IMR-90 (cell line): ENCODE data around the gene PIGU. TPM values are rescaled to one million over a fixed set of nuclear protein-coding genes. Genes with fewer than 3 reads are reported as not detected.

Experiments
- ATAC-seq: fragments of 200-7000 bp; cut with Tn5 transposase; 2 replicates; pipeline ENCODE4 v1.9.1; 2020; ENCODE audit warnings: low read depth, mild to moderate bottlenecking, moderate library complexity
- BruUV-seq: library from RNA; stranded (reverse); fragments of 400-500 nt; replicated peaks from 2 replicates; lab custom pipeline; 2021; lab: Mats Ljungman, UMichigan
- CTCF ChIA-PET: fragments of 300-600 bp; formaldehyde crosslinking; extraction: SDS; loops from one replicate; lab custom pipeline; 2021; ENCODE audit warnings: antibody characterized with exemption; lab: Yijun Ruan, JAX
- POLR2A ChIA-PET: fragments of 300-600 bp; sonication (Branson Sonifier 250); formaldehyde crosslinking; loops from one replicate; lab custom pipeline; 2022; ENCODE audit warnings: antibody characterized with exemption; ENCODE audit not compliant: unreplicated experiment; lab: Charles Lee
- DNase-seq: peaks from one replicate; pipeline ENCODE4 v3.0.0; 2013
- H2AFZ ChIP-seq: replicated peaks from 2 replicates; pipeline ENCODE3; 2013; ENCODE audit warnings: low read length, mild to moderate bottlenecking; ENCODE audit not compliant: poor library complexity
- H2AK5ac ChIP-seq: 2 replicates; pipeline ENCODE4 v1.6.1; 2013; ENCODE audit warnings: low read depth, low read length, inconsistent platforms
- H2AK9ac ChIP-seq: replicated peaks from 2 replicates; pipeline ENCODE3; 2013; ENCODE audit warnings: mild to moderate bottlenecking, low read depth, low read length, moderate library complexity; ENCODE audit not compliant: poor library complexity
- H2BK120ac ChIP-seq: 2 replicates; pipeline ENCODE4 v1.6.1; 2013; ENCODE audit warnings: low read depth, low read length, inconsistent platforms
- H2BK15ac ChIP-seq: 3 replicates; pipeline ENCODE4 v1.6.1; 2013; ENCODE audit warnings: low read depth, low read length, inconsistent platforms
- H2BK20ac ChIP-seq: 2 replicates; pipeline ENCODE4 v1.6.1; 2013; ENCODE audit warnings: low read depth, mild to moderate bottlenecking, inconsistent platforms, low read length, moderate library complexity
- H2BK5ac ChIP-seq: 2 replicates; pipeline ENCODE4 v1.6.1; 2013; ENCODE audit warnings: mild to moderate bottlenecking, low read depth, low read length, inconsistent platforms; ENCODE audit not compliant: poor library complexity, severe bottlenecking
- H3K14ac ChIP-seq: replicated peaks from 2 replicates; pipeline ENCODE4 v1.6.1; 2013; ENCODE audit warnings: low read depth, low read length, inconsistent platforms
- H3K18ac ChIP-seq: 2 replicates; pipeline ENCODE4 v1.6.1; 2013; ENCODE audit warnings: low read depth, low read length, control low read depth
- H3K23ac ChIP-seq: 2 replicates; pipeline ENCODE4 v1.6.1; 2013; ENCODE audit warnings: low read depth, low read length, inconsistent platforms
- H3K27ac ChIP-seq: 2 replicates; pipeline ENCODE4 v1.5.1; 2013; ENCODE audit warnings: mild to moderate bottlenecking, control low read depth, low read length; ENCODE audit not compliant: insufficient read depth
- H3K27me3 ChIP-seq: 2 replicates; pipeline ENCODE4 v1.6.1; 2013; ENCODE audit warnings: low read length; ENCODE audit not compliant: control insufficient read depth, insufficient read depth
- H3K36me3 ChIP-seq: 2 replicates; pipeline ENCODE4 v1.6.1; 2013; ENCODE audit warnings: low read length, mixed read lengths; ENCODE audit not compliant: control insufficient read depth, insufficient read depth
- H3K4ac ChIP-seq: 2 replicates; pipeline ENCODE4 v1.6.1; 2013; ENCODE audit warnings: low read depth, low read length, inconsistent platforms
- H3K4me1 ChIP-seq: 2 replicates; pipeline ENCODE4 v1.6.1; 2013; ENCODE audit warnings: low read length, mixed read lengths; ENCODE audit not compliant: control insufficient read depth, insufficient read depth
- H3K4me2 ChIP-seq: 2 replicates; pipeline ENCODE4 v1.6.1; 2013; ENCODE audit warnings: low read depth, mild to moderate bottlenecking, control low read depth, low read length, moderate library complexity
- H3K4me3 ChIP-seq: 2 replicates; pipeline ENCODE4 v1.5.1; 2013; ENCODE audit warnings: low read depth, mild to moderate bottlenecking, control low read depth, low read length, moderate library complexity; ENCODE audit not compliant: insufficient read depth
- H3K56ac ChIP-seq: 2 replicates; pipeline ENCODE4 v1.6.1; 2013; ENCODE audit warnings: low read length, inconsistent platforms; ENCODE audit not compliant: insufficient read depth; ENCODE audit errors: extremely low read depth
- H3K79me1 ChIP-seq, 2 experiments: 2 replicates each; pipeline ENCODE4 v1.6.1; 2013; ENCODE audit warnings: low read length in 2 of 2, inconsistent platforms in 1 of 2, low read depth in 1 of 2
- H3K9ac ChIP-seq: 2 replicates; pipeline ENCODE4 v1.6.1; 2013; ENCODE audit warnings: low read depth, low read length, control low read depth
- H3K9me1 ChIP-seq: 2 replicates; pipeline ENCODE4 v1.6.1; 2013; ENCODE audit warnings: low read length, inconsistent platforms; ENCODE audit not compliant: insufficient read depth
- H3K9me3 ChIP-seq: 2 replicates; pipeline ENCODE4 v1.6.1; 2013; ENCODE audit warnings: low read length; ENCODE audit not compliant: control insufficient read depth, insufficient read depth
- H4K20me1 ChIP-seq: 2 replicates; pipeline ENCODE4 v1.6.1; 2013; ENCODE audit warnings: low read length, inconsistent platforms; ENCODE audit not compliant: insufficient read depth
- H4K5ac ChIP-seq: 2 replicates; pipeline ENCODE4 v1.6.1; 2013; ENCODE audit warnings: mild to moderate bottlenecking, low read depth, low read length, control low read depth
- H4K8ac ChIP-seq, 2 experiments: 2 replicates each; pipeline ENCODE4 v1.6.1; 2013; ENCODE audit warnings: low read depth in 2 of 2, low read length in 2 of 2, control low read depth in 1 of 2, inconsistent platforms in 1 of 2
- H4K91ac ChIP-seq: 2 replicates; pipeline ENCODE4 v1.6.1; 2013; ENCODE audit warnings: low read depth, low read length, inconsistent platforms; ENCODE audit not compliant: insufficient read depth
- BHLHE40 ChIP-seq: fragments of 150-350 bp; IDR thresholded peaks from 2 replicates; pipeline ENCODE4 v1.6.1; 2016; ENCODE audit warnings: mild to moderate bottlenecking, low read depth, low read length
- CEBPB ChIP-seq: IDR thresholded peaks from 2 replicates; pipeline ENCODE4 v1.6.1; 2012; ENCODE audit warnings: low read depth, low read length, improper control_type of control experiment
- CHD1 ChIP-seq: IDR thresholded peaks from 2 replicates; pipeline ENCODE4 v1.6.1; 2012; ENCODE audit warnings: low read depth, low read length, improper control_type of control experiment
- CTCF ChIP-seq: conservative IDR thresholded peaks from 2 replicates; pipeline ENCODE4 v1.5.1; 2012; ENCODE audit warnings: mild to moderate bottlenecking, low read depth, low read length, improper control_type of control experiment
- ELK1 ChIP-seq: fragments of 150-350 bp; IDR thresholded peaks from 2 replicates; pipeline ENCODE4 v1.6.1; 2016; ENCODE audit warnings: low read depth, mild to moderate bottlenecking, low read length, moderate library complexity, borderline replicate concordance
- FOS ChIP-seq: fragments of 150-350 bp; IDR thresholded peaks from 2 replicates; pipeline ENCODE4 v1.6.1; 2016; ENCODE audit warnings: low read depth, low read length
- MAFK ChIP-seq: IDR thresholded peaks from 2 replicates; pipeline ENCODE4 v1.6.1; 2012; ENCODE audit warnings: low read depth, low read length, improper control_type of control experiment
- MAZ ChIP-seq: IDR thresholded peaks from 2 replicates; pipeline ENCODE4 v1.6.1; 2012; ENCODE audit warnings: low read depth, mild to moderate bottlenecking, low read length, improper control_type of control experiment, moderate library complexity, borderline replicate concordance
- MXI1 ChIP-seq: IDR thresholded peaks from 2 replicates; pipeline ENCODE4 v1.6.1; 2012; ENCODE audit warnings: low read depth, mild to moderate bottlenecking, low read length, moderate library complexity, borderline replicate concordance
- NFE2L2 ChIP-seq: fragments of 150-350 bp; IDR thresholded peaks from 2 replicates; pipeline ENCODE4 v1.6.1; 2016; ENCODE audit warnings: low read depth, mild to moderate bottlenecking, low read length
- POLR2A ChIP-seq: IDR thresholded peaks from 2 replicates; pipeline ENCODE4 v1.6.1; 2012; ENCODE audit warnings: mild to moderate bottlenecking, low read depth, low read length
- RAD21 ChIP-seq: IDR thresholded peaks from 2 replicates; pipeline ENCODE4 v1.6.1; 2012; ENCODE audit warnings: low read length, improper control_type of control experiment
- RCOR1 ChIP-seq: IDR thresholded peaks from 2 replicates; pipeline ENCODE4 v1.6.1; 2012; ENCODE audit warnings: mild to moderate bottlenecking, low read length, improper control_type of control experiment; ENCODE audit not compliant: insufficient replicate concordance
- RFX5 ChIP-seq: IDR thresholded peaks from 2 replicates; pipeline ENCODE4 v1.8.0; 2012; ENCODE audit warnings: low read depth, mild to moderate bottlenecking, low read length, moderate library complexity
- SMC3 ChIP-seq: fragments of 150-350 bp; IDR thresholded peaks from 2 replicates; pipeline ENCODE4 v1.6.1; 2016; ENCODE audit warnings: low read depth, mild to moderate bottlenecking, antibody characterized with exemption, low read length, moderate library complexity
- USF2 ChIP-seq: fragments of 150-350 bp; IDR thresholded peaks from 2 replicates; pipeline ENCODE4 v1.6.1; 2017; ENCODE audit warnings: mild to moderate bottlenecking, antibody characterized with exemption, low read length, low read depth
- WGBS, 2 experiments: methylation state at CpG; one replicate each; pipeline versions ENCODE4 v1.1.5 to v1.1.7; 2013; ENCODE audit warnings: missing lambda C conversion rate in 2 of 2; ENCODE audit not compliant: insufficient read length in 1 of 2; ENCODE audit errors: extremely low coverage in 2 of 2; 5-methylcytosine and 5-hydroxymethylcytosine counted together
- dilution Hi-C: fragments of 300-500 bp; cut with HindIII; formaldehyde crosslinking; loops from one replicate; pipeline ENCODE4 v1.14.3; 2018; ENCODE audit warnings: low sequenced_read_pairs; ENCODE audit not compliant: unreplicated experiment
- in situ Hi-C: fragments of 300-500 bp; cut with MboI; formaldehyde crosslinking; loops from 3 replicates; pipeline ENCODE4 v1.14.3; 2019; ENCODE audit warnings: low sequenced_read_pairs, inconsistent platforms, mixed read lengths
- intact Hi-C: fragments of 100-400 bp; cut with micrococcal nuclease; formaldehyde crosslinking; loops from 2 replicates; pipeline ENCODE4 v1.10.0; 2022
- polyA plus RNA-seq, 3 experiments: library from polyadenylated mRNA; depleted of rRNA; stranded (reverse); fragments of >200 nt; gene quantifications; 2 replicates each; pipeline ENCODE4 v1.2.3, GENCODE V29; 2012; ENCODE audit warnings: low replicate concordance in 1 of 3
- total RNA-seq: library from RNA; depleted of rRNA; stranded (reverse); fragments of >200 nt; gene quantifications from 2 replicates; pipeline ENCODE4 v1.2.3, GENCODE V29; 2012

Gene PIGU
- total and polyA plus RNA-seq, 2 of the 4 experiments (the other 2 are of a cell fraction) = 11.1 to 31.1 TPM

GRCh38 chr20:34638039-34638292, 38.9 kb downstream of the PIGU start:
- peak overlapping the region; percentile 77 for H2AK9ac ChIP-seq
- H4K91ac ChIP-seq = peak overlapping the region; percentile 88
- H2AFZ ChIP-seq = no peak overlapping the region
- H3K9me1 ChIP-seq = peaks cover 3% of the 10 kb centered on the region; the same call in 1 of the 2 replicates
- peak overlapping the region; percentile 57; the same call in 1 of the 3 replicates for H2BK15ac ChIP-seq
- H3K18ac ChIP-seq = peak overlapping the region; percentile 98
- TF ChIP-seq CEBPB = no peak
- TF ChIP-seq RAD21 = no peak
- no peak for TF ChIP-seq NFE2L2
- TF ChIP-seq SMC3 = no peak
- no peak for TF ChIP-seq MAZ
- no peak for TF ChIP-seq CTCF
- no peak for TF ChIP-seq ELK1
- no peak for TF ChIP-seq USF2
- TF ChIP-seq POLR2A = no peak
- no peak for TF ChIP-seq RCOR1
- no peak for TF ChIP-seq BHLHE40
- TF ChIP-seq CHD1 = no peak
- no peak for TF ChIP-seq MAFK
- TF ChIP-seq RFX5 = no peak
- no peak for TF ChIP-seq MXI1
- TF ChIP-seq FOS = no peak
- ATAC-seq = 0 out of 2 replicates have a peak, but pooled peaks have one; percentile 13
- no peaks in the 10 kb centered on the region for H3K9me3 ChIP-seq
- H2BK120ac ChIP-seq = peak overlapping the region; percentile 87
- H2BK5ac ChIP-seq = peak overlapping the region; percentile 76
- DNase-seq = no peak
- peak overlapping the region; percentile 89 for H2BK20ac ChIP-seq
- CTCF ChIA-PET = no interaction called here
- H3K27me3 ChIP-seq = no peaks in the 10 kb centered on the region
- H3K79me1 ChIP-seq = 0 out of 4 replicates have a peak, but pooled peaks cover 0 to 3% of the 10 kb centered on the region in 2 experiments
- POLR2A ChIA-PET = no interaction called here
- H3K36me3 ChIP-seq = peaks cover 4% of the 10 kb centered on the region
- peak overlapping the region; percentile 85 for H3K27ac ChIP-seq
- H3K14ac ChIP-seq = peak overlapping the region; percentile 80
- H4K8ac ChIP-seq = peak overlapping the region in 1 of 2 experiments; percentile 58; a peak in 2 of 4 replicates
- no peak overlapping the region for H3K4me3 ChIP-seq
- intact Hi-C loops (no loop called here), in situ Hi-C loops (no loop called here), dilution Hi-C loops (no loop called here)
- H3K4ac ChIP-seq = peak overlapping the region; percentile 82
- H4K20me1 ChIP-seq = no peaks in the 10 kb centered on the region
- WGBS, 2 experiments = 67% methylated on average over 1 of the region's 1 CpG; no CpG with 5 or more reads in 1 of the 2 experiments
- peak overlapping the region; percentile 83 for H2AK5ac ChIP-seq
- H4K5ac ChIP-seq = peak overlapping the region; percentile 94
- H3K4me2 ChIP-seq = peak overlapping the region; percentile 30
- H3K9ac ChIP-seq = no peak overlapping the region
- no peak overlapping the region for H3K56ac ChIP-seq
- peaks cover 6% of the 10 kb centered on the region for H3K4me1 ChIP-seq
- no TSS peak for BruUV-seq
- peak overlapping the region; percentile 57; the same call in 1 of the 2 replicates for H3K23ac ChIP-seq
